ENCODE data around the gene COMMD3. TPM values are rescaled to one million over a fixed set of nuclear protein-coding genes. Genes with fewer than 3 reads are reported as not detected.

The COMMD3 gene
- total RNA-seq, 1 donor from 2014 or later = 39.7 TPM

DNA sequence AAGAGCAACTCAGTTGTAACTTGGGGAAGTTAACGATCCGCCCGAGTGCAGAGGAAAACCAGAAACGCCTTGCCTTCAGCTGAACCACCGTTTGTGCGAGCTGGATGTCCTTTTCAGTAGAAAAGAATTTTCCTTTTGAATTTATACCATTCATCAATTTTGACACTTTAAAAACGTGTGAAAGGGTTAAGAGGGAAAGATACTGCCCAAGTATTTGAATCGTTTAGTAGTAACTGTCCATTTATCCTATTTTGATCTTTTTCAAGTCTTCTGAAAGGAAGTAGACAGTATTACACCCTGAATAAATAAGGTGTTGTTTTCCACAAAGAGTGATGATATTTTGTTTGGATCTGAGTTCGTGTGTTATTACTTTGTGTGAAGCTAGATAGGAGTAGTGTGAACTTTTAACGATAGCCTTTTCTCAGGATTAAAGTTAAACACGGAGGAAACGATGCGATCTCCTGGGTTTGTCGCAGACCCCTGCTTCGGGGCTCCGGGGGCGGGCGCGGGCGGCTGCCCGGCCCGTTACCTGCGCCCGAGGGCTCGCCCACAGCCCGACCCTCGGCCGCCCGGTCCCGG lies 3.9 kb downstream of the COMMD3 start:
- peak; percentile 44 for DNase-seq

DNA sequence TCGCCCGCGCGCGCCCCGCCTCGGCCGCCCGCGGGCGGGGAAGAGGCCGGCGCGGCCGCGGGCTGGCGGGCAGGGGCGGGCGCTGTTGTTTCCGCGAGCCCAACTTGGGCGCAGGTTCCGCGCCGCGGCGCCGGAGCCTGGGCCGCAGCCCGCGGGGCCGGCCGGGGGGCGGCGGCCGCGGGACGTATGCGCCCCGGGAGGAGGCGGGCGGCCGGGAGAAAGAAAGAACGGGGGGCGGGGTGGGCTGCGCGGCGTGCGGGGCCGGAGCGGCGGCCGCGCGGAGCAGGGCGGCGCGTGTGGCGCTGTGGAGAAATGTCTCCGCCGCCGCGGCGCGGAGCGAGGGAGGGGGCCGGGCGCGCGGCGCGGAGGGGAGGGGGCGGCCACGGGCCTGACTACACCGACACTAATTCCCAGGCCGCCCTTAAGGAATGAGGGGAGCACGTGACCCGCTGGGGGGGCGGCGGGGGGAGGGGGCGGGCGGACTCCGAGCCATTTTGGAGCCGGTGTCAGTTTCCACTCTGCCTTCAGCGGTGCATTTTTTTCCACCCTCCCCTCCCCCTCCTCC lies 4.5 kb downstream of the COMMD3 start, which contains the start of gene BMI1:
Gene BMI1 (plus strand): TSS at position 509 of the 565 bp plus-strand sequence. CDS start 5,351 bp downstream, outside the sequence.
- DNase-seq = peak; percentile 93

DNA sequence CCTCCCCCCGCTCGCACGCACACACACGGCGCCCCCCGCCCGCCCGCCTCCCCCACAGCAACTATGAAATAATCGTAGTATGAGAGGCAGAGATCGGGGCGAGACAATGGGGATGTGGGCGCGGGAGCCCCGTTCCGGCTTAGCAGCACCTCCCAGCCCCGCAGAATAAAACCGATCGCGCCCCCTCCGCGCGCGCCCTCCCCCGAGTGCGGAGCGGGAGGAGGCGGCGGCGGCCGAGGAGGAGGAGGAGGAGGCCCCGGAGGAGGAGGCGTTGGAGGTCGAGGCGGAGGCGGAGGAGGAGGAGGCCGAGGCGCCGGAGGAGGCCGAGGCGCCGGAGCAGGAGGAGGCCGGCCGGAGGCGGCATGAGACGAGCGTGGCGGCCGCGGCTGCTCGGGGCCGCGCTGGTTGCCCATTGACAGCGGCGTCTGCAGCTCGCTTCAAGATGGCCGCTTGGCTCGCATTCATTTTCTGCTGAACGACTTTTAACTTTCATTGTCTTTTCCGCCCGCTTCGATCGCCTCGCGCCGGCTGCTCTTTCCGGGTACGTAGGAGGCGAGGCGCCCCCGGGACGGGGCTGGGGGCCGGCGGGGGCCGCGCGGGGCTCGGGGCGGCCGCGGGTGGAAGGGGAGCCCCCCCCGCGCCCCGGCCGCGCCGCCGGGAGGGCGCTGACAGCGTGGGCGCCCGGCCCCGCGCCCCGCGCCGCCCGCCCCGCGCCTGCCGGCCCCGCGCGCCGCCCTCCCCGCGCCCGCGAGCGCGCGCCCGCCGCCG lies 5.2 kb downstream of the COMMD3 start:
- DNase-seq = peak; percentile 80

DNA sequence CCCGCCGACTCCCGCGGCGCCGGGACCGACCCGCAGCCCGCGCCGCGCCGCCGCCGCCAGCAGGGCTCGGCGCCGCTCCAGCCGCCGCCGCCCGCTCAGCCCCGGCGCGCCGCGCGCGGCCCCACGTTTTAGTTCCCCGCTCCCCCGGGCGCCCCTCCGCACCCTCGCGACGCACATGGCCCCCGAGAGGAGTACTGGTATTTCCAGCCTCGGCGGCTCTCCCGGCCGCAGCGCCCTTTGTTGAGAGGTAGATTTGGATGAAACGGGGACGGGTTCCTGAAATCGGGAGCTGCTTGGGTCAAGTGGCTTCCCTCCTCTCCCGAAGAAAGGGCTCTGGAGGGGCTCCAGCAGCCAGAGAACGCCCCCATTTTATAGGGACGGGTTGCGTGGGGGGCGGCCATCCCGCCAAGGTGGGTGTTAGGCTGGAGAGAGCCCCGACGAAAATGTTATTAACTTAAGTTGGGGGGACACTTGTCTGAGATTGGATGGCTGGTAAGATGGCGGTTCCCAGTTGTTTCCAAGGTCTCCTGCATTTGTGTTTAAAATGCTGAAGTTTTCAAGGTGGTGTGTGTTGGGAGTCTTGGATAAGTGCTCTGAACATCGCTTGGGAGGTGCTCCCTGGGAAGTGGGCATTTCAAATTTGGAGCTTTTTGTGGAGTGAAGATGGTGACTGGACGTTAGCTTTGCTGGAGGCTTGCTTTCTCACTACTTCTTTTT lies 5.9 kb downstream of the COMMD3 start:
- DNase-seq = peak; percentile 48

DNA sequence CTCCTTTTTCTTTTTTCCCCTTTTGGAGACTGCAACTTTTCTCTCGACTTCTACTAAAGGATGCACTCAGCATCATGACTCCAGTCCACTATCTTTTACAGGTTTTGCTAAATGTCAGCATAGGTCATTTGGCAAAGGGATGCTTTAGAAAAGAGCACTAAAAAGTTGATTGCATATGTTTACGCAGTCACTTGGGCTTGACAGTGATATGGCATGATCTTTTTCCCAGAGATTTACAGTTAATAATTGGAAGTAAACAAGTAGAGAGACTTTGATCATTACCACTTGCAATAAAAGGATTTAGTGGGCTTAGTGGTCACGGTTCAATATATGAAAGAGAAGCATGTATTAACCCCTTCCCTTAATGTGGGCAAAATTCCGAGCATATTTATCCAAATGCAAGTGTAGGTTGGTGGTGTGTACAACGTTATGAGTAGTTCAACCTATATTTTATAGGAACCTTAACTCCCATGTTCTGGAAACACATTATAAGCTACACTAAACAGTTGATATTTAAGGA lies 6.5 kb downstream of the COMMD3 start:
- no peak for DNase-seq

DNA sequence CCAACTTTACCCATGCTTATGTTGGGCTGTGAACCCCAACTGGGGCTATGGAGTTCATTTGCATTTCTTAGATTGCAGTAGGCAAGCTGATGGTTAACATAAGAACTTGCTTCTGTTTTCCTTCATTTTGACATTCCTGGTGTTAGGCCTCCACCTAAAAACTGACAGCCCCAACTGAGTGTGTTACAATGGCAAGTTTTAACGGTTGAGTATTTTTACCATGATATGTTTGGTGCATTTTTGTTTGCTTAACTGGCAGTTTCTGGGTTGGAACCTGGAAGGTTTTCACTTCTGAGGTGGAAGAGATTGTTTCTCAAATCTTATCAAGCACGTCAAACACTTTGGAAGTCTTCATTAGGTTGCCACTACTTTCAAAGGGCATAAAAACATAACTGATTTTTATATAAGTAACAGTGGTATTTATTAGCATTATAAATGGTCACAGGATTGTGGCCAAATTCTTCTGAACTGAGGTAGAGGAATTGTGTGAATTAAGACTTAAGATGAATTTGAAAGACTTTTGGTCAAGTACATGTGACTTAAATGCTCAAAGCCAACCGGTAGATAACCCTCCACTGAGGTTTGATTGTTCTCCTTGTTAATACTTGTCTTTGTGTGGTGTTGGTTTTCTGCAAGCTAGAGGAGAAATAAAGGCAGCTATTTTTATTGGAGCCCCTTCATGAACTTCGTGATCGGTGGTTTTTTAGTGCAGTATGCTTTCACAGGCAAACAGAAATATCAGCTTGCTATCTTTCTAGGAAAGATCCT lies 7.5 kb downstream of the COMMD3 start:
- DNase-seq = no peak

DNA sequence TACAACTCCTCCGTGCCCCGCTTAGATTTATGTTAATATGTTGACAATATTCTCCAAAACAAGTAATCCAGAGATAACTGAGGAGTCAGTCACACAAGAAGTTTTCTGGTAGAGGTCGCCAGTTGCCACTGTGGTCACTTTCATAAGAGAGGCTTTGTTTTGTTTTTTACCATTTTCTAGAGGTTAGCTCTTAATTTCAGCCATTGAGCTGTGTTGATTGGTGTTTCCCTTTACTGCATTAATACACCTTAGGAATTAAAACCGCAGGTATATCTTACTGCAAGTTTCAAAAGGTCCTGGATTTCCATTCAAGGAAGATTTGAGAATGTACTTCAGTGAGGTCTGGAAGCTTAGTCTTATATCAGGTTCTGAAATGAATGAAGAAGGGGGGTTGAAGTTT lies 8.2 kb downstream of the COMMD3 start:
- DNase-seq = no peak

DNA sequence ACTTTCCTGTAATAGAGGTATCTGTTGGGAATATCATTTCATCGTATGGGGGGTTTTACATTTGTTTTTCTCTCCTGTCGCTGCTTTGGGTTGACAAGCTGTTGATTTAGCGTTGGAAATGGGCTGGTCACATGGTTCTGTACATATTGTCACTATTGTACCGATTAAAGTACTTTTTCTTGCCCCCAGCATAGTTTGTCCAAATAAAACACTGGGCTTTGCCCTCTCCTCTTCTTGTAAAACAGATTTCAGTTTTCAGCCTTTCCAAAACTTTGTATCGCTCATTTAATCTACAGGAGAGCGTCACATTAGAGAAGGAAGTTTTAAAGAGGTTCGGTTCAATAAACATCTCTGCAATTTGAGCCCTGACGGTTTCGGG lies 8.7 kb downstream of the COMMD3 start:
- DNase-seq = no peak

DNA sequence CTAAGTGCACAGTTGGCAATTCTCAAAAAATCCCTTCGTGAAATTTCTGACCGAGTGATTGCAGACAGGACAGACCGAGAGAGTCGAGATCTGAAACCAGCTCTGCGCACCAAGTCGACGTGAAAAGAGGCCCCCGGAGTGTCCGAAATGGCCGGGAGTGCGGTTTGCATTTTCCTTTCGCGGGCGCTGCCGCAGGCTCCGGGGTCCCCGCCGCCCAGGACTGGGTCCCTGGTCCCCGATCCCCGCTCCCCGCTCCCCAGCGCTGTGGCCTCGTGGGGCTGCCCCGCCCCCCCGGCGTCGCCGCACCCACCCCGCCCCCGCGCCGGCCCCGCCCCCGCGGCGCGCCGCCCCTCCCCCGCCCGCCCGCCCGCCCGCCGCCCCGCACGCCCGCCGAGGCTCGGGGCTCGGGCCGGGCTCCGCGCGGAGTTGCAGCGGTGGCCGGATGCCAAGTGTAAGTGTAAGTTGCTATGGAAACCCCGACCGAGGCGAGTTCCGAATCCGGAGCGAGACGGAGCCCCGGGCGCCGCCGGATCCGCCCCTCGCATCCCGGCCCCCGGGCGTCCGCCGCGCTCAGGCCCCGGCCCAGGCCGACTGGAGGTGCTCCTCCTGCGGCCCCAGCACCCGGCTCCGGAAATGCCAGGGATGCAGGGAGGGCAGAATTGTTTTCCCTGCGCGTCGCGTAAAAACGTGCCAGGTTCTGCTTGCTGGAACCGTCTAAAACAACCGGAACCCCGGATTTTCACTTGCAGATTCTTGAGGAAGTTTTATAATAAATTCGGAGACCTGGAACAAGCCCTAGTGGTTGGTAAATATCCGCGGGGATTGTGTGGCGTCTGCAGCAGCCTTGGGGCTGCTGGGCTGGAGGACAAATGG lies 9.3 kb downstream of the COMMD3 start:
- DNase-seq = peak; percentile 85

DNA sequence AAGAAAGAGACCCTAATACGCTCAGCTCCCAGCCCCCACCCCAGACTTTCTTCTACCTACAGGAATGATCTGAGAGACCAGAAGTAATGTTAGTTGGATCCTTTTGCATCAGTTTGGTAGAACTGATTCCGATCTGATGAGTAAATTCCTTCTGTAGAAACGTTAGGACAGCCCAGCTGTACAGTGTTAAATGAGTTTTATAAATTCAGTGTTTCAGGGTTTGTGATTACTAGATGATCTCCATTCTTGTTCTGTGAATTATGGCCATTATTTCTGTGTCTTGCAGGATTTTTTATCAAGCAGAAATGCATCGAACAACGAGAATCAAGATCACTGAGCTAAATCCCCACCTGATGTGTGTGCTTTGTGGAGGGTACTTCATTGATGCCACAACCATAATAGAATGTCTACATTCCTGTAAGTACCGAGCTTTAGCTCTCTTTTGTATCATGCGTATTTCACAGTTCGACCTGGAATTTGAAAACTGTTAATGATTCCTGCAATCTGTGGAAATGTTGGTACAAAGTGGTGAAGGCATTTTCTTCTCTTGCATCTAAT lies 10.0 kb downstream of the COMMD3 start:
- no peak for DNase-seq

DNA sequence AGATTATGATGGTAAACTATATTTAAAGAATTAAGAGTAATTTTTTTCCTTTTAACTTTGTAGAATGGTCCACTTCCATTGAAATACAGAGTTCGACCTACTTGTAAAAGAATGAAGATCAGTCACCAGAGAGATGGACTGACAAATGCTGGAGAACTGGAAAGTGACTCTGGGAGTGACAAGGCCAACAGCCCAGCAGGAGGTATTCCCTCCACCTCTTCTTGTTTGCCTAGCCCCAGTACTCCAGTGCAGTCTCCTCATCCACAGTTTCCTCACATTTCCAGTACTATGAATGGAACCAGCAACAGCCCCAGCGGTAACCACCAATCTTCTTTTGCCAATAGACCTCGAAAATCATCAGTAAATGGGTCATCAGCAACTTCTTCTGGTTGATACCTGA lies 13.0 kb downstream of the COMMD3 start:
- DNase-seq = no peak

DNA sequence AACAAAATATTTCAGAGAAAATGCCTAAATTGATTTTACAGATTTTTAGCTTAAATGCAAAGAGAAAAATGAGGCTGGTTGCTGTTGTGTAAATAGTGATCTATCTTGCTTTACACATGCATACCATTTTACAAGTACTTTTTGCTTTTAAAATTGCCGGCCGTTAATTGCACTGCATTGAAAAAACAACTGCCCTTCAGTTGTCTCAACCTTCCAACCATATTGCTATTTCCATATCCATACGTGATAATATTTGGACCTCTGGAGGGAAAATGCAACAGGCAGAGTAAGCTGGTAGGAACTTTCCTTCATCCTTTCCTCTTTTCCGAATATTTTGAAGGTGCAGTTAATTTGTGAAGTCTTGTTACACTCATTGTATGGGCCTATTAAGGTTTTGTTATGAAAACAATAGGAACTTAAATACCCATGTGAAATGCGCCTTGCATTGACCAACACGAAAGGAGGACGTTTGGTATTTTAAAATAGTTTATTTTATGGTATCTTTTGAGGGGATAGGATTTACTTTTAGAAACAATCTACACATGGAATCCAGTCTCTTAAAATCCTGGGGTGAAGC lies 16.0 kb downstream of the COMMD3 start:
- DNase-seq = no peak

DNA sequence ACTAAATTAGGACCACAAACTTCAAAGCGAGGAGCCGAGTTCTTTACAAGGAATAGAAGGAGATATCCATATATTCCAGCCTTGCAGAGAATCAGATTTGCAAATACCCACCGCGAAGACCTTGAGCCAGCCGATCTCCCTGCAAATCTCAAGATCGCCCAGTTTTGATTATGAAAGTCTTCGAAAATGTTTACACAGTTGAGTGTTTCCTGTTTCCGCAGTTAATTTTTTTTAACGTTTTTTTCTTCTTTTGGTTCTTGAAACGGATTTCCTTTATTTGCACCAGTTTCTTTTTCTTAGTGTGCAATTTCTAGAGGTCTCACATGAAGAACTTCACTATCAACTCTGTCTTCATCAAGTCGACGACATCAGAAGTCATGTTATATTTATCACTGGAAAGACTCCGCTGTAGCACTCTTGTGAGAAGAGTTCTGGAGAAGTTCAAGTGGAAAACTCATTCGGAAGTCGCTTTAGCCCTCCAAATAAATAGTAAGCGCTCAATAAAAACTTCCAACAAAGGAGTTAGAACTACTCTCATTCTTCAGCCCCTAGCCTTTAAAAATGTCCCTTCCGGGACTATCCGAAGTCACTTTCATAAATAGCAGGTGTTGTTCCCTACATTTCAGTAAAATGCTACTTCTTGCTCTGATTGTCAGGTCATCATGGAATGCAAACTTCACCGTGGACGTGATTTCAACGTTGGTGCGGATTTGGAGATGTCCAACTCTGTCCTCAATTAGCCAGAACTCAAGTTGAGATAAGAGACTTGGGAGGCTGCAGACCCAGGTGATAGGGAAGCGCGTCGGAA lies 17.2 kb downstream of the COMMD3 start:
- DNase-seq = no peak

DNA sequence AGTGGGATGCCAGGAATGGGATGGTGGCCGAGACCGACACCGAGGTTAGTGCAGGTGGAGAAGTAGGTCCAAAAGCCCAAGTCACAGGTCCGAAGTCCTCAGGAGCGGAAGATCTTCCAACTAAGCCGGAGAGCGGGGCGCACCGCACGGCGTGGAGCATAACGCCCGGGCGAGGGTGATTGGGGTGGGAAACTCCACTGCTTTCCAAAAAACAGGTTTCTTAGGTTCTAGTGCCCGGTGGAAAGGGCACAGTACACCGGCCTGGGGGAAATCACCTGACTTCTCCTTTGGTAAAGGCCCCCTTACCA lies 17.7 kb downstream of the COMMD3 start:
- DNase-seq = no peak

DNA sequence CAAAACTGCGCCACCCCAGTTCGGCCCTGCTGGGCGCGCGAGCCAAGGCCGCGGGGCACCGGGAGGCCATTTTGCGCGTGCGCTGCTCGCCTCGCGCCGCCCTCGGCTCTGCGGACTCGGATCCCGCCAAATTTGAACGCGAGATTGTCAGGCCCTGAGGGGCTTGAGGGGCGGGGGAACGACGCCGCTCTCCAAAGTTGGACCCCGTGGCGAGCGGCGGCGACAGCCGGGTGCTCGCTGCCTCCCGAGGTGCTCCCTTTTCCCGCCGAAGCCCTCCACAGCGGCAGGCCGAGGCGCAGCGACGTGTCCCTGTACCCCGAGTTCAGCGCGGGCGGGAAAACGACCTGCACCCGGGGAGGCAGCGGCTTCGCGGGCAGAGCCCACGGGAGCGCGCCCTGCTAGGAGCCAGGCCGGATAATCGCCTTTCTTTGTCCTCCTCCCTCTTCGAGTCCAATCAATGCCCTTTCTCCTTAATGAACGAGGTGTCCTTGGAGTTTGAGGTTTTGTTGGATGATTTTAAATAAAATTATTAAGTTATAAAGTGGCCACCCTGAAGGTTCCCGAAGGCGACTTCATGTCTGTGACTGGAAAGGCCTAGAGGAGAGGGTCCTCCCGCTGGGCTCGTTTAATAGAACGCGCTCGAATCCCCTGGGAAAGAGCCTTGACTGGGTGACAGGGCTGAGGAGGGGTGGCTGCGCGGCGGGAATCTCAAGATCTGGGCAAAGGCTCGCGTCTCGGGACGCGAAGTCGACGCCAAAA lies 18.4 kb downstream of the COMMD3 start:
- DNase-seq = peak; percentile 73

DNA sequence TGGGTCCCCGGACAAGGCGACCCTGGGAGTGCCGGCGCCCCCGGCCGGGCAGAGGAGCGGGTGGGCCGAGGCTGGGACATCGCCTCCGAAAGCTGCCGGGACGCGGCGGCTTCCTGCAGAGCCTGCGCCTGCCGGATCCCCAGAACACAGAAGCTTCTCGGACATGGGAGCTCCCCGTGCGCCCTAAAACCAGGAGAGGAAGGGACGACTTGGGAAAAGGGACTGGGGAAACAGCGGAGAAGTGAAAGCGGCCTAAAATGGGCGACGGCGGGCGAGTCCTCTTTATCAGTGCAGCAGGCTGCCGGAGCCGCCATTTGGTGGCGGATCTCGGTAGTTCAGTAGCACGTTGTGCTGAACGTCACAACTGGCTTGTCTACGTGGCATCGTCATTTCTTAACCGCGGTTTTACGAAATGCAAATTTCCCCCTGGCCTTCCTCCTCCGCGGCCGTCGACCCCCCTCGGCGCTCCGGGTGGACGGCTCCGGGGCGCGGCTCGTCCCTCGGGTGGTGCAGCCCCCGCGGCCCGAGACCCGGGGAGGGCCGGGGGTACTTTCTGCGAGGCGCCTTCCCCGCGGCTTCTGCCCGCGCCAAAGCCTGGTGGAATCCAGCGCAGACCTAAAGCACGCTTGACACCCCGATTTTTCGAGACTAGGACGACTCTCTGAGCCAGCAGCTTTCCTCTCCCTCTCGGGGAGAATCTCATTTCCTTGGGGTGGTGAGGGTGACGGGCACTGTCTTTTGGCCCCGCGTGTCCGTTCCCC lies 19.2 kb downstream of the COMMD3 start:
- peak; percentile 76 for DNase-seq

DNA sequence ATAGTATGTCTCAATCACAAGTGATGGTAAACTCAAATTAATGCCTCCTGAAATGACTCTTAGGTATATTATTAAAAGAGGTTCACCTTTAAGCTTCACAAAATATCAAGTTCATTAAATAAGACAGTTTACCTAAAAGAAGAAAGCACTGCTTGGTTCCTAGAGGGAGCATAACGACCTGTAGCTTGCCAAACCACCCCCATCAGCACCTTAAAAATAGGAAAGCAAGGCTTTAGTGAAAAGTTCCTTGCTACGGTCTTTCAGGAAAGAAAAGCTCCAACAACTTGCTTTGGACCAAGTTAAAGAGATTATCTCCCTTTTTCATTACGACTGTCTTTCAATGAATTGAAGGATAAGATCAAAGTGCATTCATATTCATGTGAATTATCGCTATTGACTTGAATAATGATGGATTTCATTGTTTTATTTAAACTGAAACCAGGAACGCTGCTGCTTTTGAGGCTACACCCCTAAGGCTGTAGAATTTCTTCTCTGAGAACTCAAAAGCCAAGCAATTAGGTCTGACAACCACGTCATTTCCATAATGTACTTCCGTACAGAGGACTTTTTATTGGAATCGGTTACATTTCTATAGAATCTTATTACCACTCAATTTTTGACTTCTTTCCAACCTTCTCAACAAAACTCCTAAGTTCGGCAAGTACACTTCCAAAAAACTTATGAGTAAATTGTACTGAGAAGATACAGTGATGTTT lies 22.2 kb downstream of the COMMD3 start:
- DNase-seq = peak; percentile 49
